Naive B cell (primary cell): ENCODE results near the gene C2orf78. TPM values are rescaled to one million over a fixed set of nuclear protein-coding genes. Genes with fewer than 3 reads are reported as not detected.
"Not testable (repeated sequence)": the region's sequence is repeated elsewhere in the genome, so short reads cannot be mapped to it uniquely, and the experiment has no call there.

Source experiments
- ATAC-seq, 2 donors: fragments of 150-1000 bp; cut with Tn5 transposase; 2 replicates each; pipeline ENCODE4 v1.10.0; 2021; ENCODE audit warnings: low read depth in 2 of 2, mild to moderate bottlenecking in 2 of 2, moderate library complexity in 2 of 2
- DNase-seq: peaks from one replicate; pipeline ENCODE4 v3.0.0; 2022
- H3K27ac Mint-ChIP-seq, 6 donors: one replicate each; pipeline ENCODE4 v1.8.0; 2020 to 2022; ENCODE audit warnings: mild to moderate bottlenecking in 6 of 6, mixed read lengths in 6 of 6, moderate library complexity in 5 of 6, inconsistent platforms in 2 of 6
- H3K27me3 Mint-ChIP-seq, 3 donors: one replicate each; pipeline ENCODE4 v1.8.0; 2021 to 2022; ENCODE audit warnings: mixed read lengths in 3 of 3, mild to moderate bottlenecking in 1 of 3
- H3K36me3 Mint-ChIP-seq, 2 donors: one replicate each; pipeline ENCODE4 v1.8.0; 2020 to 2022; ENCODE audit warnings: mixed read lengths in 2 of 2, inconsistent platforms in 1 of 2, mild to moderate bottlenecking in 1 of 2
- H3K4me1 Mint-ChIP-seq, 3 donors: one replicate each; pipeline ENCODE4 v1.8.0; 2020 to 2022; ENCODE audit warnings: mixed read lengths in 3 of 3, inconsistent platforms in 1 of 3, mild to moderate bottlenecking in 1 of 3, moderate library complexity in 1 of 3
- H3K4me3 Mint-ChIP-seq, 8 donors: one replicate each; pipeline ENCODE4 v1.8.0; 2020 to 2022; ENCODE audit warnings: mild to moderate bottlenecking in 8 of 8, mixed read lengths in 8 of 8, moderate library complexity in 8 of 8, inconsistent platforms in 2 of 8
- H3K9me3 Mint-ChIP-seq, 7 donors: one replicate each; pipeline ENCODE4 v1.8.0; 2020 to 2022; ENCODE audit warnings: mixed read lengths in 7 of 7, mild to moderate bottlenecking in 5 of 7, inconsistent platforms in 2 of 7, moderate library complexity in 1 of 7
- polyA plus RNA-seq, 6 donors: library from polyadenylated mRNA; unstranded; fragments of 300-500 nt; fragmentation: Illumina TruSeq; gene quantifications; one replicate each; pipeline ENCODE4 v1.2.3, GENCODE V29; 2021; ENCODE audit warnings: low read depth in 6 of 6

The C2orf78 gene
- polyA plus RNA-seq, result under 1 TPM in 1 of 6 donors, not detected in 5; 0.12 TPM

GRCh38 chr2:73783883-73784282 lies at the start of gene C2orf78:
TSS of gene C2orf78 (plus strand) at chr2:73784183. CDS start at chr2:73784310, 127 bp downstream.
- not testable (repeated sequence) for H3K27ac Mint-ChIP-seq, DNase-seq, H3K9me3 Mint-ChIP-seq, H3K36me3 Mint-ChIP-seq, ATAC-seq, H3K4me3 Mint-ChIP-seq
- Mint-ChIP-seq H3K4me1 (peaks cover 8 to 17% (median 10%) of the 10 kb centered on the region in 3 donors), H3K27me3 (peaks cover 10 to 14% (median 11%) of the 10 kb centered on the region in 3 donors)

GRCh38 chr2:73736378-73736777 lies 47.6 kb upstream of the C2orf78 start:
- ATAC-seq (no peak), DNase-seq (no peak)
- H3K36me3 Mint-ChIP-seq, result peaks cover 8 to 16% of the 10 kb centered on the region in 2 donors
- H3K9me3 Mint-ChIP-seq, result peaks cover 0 to 18% (median 4%) of the 10 kb centered on the region in 7 donors
- no peaks in the 10 kb centered on the region for H3K27me3 Mint-ChIP-seq
- H3K4me3 Mint-ChIP-seq, result peak overlapping the region; percentile 86 to 99 (median 96)
- peaks cover 13 to 22% (median 19%) of the 10 kb centered on the region in 3 donors for H3K4me1 Mint-ChIP-seq
- peak overlapping the region in 4 of 6 donors; percentile 78 to 97 (median 90) for H3K27ac Mint-ChIP-seq

GRCh38 chr2:73736855-73737779 lies 46.9 kb upstream of the C2orf78 start, which contains the start of gene TPRKB:
TSS of gene TPRKB (minus strand) at chr2:73737345. CDS start at chr2:73734569, 2,776 bp downstream.
- H3K27ac Mint-ChIP-seq, result peak within 1 kb of the TSS; percentile 78 to 97 (median 94)
- no peaks in the 10 kb centered on the region for H3K27me3 Mint-ChIP-seq
- H3K36me3 Mint-ChIP-seq, result peaks cover 15 to 22% of the 10 kb centered on the region in 2 donors
- H3K9me3 Mint-ChIP-seq, result peaks cover 0 to 18% (median 4%) of the 10 kb centered on the region in 7 donors
- ATAC-seq (peak; percentile 99), DNase-seq (peak; percentile 92)
- peaks cover 16 to 22% (median 19%) of the 10 kb centered on the region in 3 donors for H3K4me1 Mint-ChIP-seq
- peak within 1 kb of the TSS; percentile 86 to 99 (median 96) for H3K4me3 Mint-ChIP-seq

- Mint-ChIP-seq H3K27me3 (no peaks in the 10 kb centered on the region), H3K4me3 (peak overlapping the region in 2 of 8 donors; percentile 29 to 44), H3K27ac (no peak overlapping the region), H3K9me3 (peaks cover 0 to 18% (median 4%) of the 10 kb centered on the region in 7 donors), H3K4me1 (peaks cover 16 to 22% (median 19%) of the 10 kb centered on the region in 3 donors), H3K36me3 (peaks cover 18 to 19% of the 10 kb centered on the region in 2 donors)
- no peak for DNase-seq
- no peak for ATAC-seq
Measured at GRCh38 chr2:73739101-73739500, 44.9 kb upstream of the C2orf78 start.

- peaks cover 0 to 18% (median 4%) of the 10 kb centered on the region in 7 donors for H3K9me3 Mint-ChIP-seq
- peak overlapping the region in 1 of 6 donors; percentile 62 for H3K27ac Mint-ChIP-seq
- H3K4me1 Mint-ChIP-seq, result peaks cover 16 to 22% (median 19%) of the 10 kb centered on the region in 3 donors
- H3K4me3 Mint-ChIP-seq, result no peak overlapping the region
- peaks cover 25 to 32% of the 10 kb centered on the region in 2 donors for H3K36me3 Mint-ChIP-seq
- ATAC-seq (no peak), DNase-seq (no peak)
- H3K27me3 Mint-ChIP-seq, result no peaks in the 10 kb centered on the region
Measured at GRCh38 chr2:73740767-73741166, 43.2 kb upstream of the C2orf78 start.

GRCh38 chr2:73746015-73746876 lies 37.7 kb upstream of the C2orf78 start:
- peaks cover 35 to 42% of the 10 kb centered on the region in 2 donors for H3K36me3 Mint-ChIP-seq
- ATAC-seq, result no peak
- H3K4me3 Mint-ChIP-seq, result no peak overlapping the region
- no peak for DNase-seq
- H3K27ac Mint-ChIP-seq, result no peak overlapping the region
- H3K27me3 Mint-ChIP-seq, result no peaks in the 10 kb centered on the region
- peaks cover 0 to 7% (median 0%) of the 10 kb centered on the region in 3 donors for H3K4me1 Mint-ChIP-seq
- peaks cover 0 to 8% (median 0%) of the 10 kb centered on the region in 7 donors for H3K9me3 Mint-ChIP-seq

- DNase-seq, result no peak
- peaks cover 30 to 37% of the 10 kb centered on the region in 2 donors for H3K36me3 Mint-ChIP-seq
- H3K27ac Mint-ChIP-seq, result no peak overlapping the region
- no peak for ATAC-seq
- peaks cover 0 to 4% (median 0%) of the 10 kb centered on the region in 7 donors for H3K9me3 Mint-ChIP-seq
- no peaks in the 10 kb centered on the region for H3K27me3 Mint-ChIP-seq
- H3K4me1 Mint-ChIP-seq, result peaks cover 0 to 4% (median 0%) of the 10 kb centered on the region in 3 donors
- no peak overlapping the region for H3K4me3 Mint-ChIP-seq
Measured at GRCh38 chr2:73746877-73747208, 37.1 kb upstream of the C2orf78 start.

GRCh38 chr2:73749314-73749713 lies 34.7 kb upstream of the C2orf78 start:
- Mint-ChIP-seq H3K9me3 (peaks cover 0 to 2% (median 1%) of the 10 kb centered on the region in 7 donors), H3K36me3 (peaks cover 29 to 42% of the 10 kb centered on the region in 2 donors), H3K27me3 (no peaks in the 10 kb centered on the region), H3K4me3 (no peak overlapping the region), H3K4me1 (peaks cover 0 to 4% (median 0%) of the 10 kb centered on the region in 3 donors), H3K27ac (no peak overlapping the region)
- no peak for DNase-seq
- no peak for ATAC-seq

GRCh38 chr2:73754332-73754731 lies 29.7 kb upstream of the C2orf78 start:
- DNase-seq, H3K4me3 Mint-ChIP-seq, H3K27me3 Mint-ChIP-seq, ATAC-seq, H3K9me3 Mint-ChIP-seq, H3K4me1 Mint-ChIP-seq: not testable (repeated sequence)
- peak overlapping the region in 1 of 6 donors; percentile 58 for H3K27ac Mint-ChIP-seq
- peaks cover 5 to 26% of the 10 kb centered on the region in 2 donors for H3K36me3 Mint-ChIP-seq

GRCh38 chr2:73759285-73759764 lies 24.7 kb upstream of the C2orf78 start:
- DNase-seq (no peak), ATAC-seq (no peak)
- Mint-ChIP-seq H3K4me3 (no peak overlapping the region), H3K27me3 (no peaks in the 10 kb centered on the region), H3K27ac (no peak overlapping the region), H3K36me3 (peaks cover 5 to 15% of the 10 kb centered on the region in 2 donors), H3K4me1 (no peaks in the 10 kb centered on the region), H3K9me3 (peaks cover 0 to 3% (median 2%) of the 10 kb centered on the region in 7 donors)

GRCh38 chr2:73759904-73760303 lies 24.1 kb upstream of the C2orf78 start:
- DNase-seq (no peak), ATAC-seq (no peak)
- Mint-ChIP-seq H3K27me3 (no peaks in the 10 kb centered on the region), H3K4me1 (no peaks in the 10 kb centered on the region), H3K9me3 (no peaks in the 10 kb centered on the region), H3K36me3 (peaks cover under 1 to 17% of the 10 kb centered on the region in 2 donors), H3K4me3 (no peak overlapping the region), H3K27ac (no peak overlapping the region)

GRCh38 chr2:73762571-73762970 lies 21.4 kb upstream of the C2orf78 start:
- DNase-seq (no peak), ATAC-seq (no peak)
- H3K27ac Mint-ChIP-seq, result no peak overlapping the region
- no peaks in the 10 kb centered on the region for H3K9me3 Mint-ChIP-seq
- H3K4me3 Mint-ChIP-seq, result no peak overlapping the region
- peaks cover 21 to 33% of the 10 kb centered on the region in 2 donors for H3K36me3 Mint-ChIP-seq
- H3K4me1 Mint-ChIP-seq, result peaks cover 0 to 3% (median under 1%) of the 10 kb centered on the region in 3 donors
- H3K27me3 Mint-ChIP-seq, result no peaks in the 10 kb centered on the region

- H3K36me3 Mint-ChIP-seq, result peaks cover 29 to 32% of the 10 kb centered on the region in 2 donors
- DNase-seq (no peak), ATAC-seq (no peak)
- H3K4me1 Mint-ChIP-seq, result peaks cover 0 to 11% (median 9%) of the 10 kb centered on the region in 3 donors
- H3K4me3 Mint-ChIP-seq, result no peak overlapping the region
- H3K9me3 Mint-ChIP-seq, result no peaks in the 10 kb centered on the region
- H3K27ac Mint-ChIP-seq, result peak overlapping the region in 2 of 6 donors; percentile 15 to 30
- H3K27me3 Mint-ChIP-seq, result no peaks in the 10 kb centered on the region
Measured at GRCh38 chr2:73764945-73765344, 19.0 kb upstream of the C2orf78 start.
